Stromal cell of bone marrow (primary cell): ENCODE data around the gene METTL8.
"Not testable (repeated sequence)": the region's sequence is repeated elsewhere in the genome, so short reads cannot be mapped to it uniquely, and the experiment has no call there.

Experiments
- DNase-seq: peaks from one replicate; pipeline ENCODE4 v3.0.0-alpha.2; 2012; ENCODE audit warnings: low read depth

METTL8 gene

GRCh38 chr2:171345971-171346722 lies 87.6 kb downstream of the METTL8 start:
- DNase-seq: no peak

DNA sequence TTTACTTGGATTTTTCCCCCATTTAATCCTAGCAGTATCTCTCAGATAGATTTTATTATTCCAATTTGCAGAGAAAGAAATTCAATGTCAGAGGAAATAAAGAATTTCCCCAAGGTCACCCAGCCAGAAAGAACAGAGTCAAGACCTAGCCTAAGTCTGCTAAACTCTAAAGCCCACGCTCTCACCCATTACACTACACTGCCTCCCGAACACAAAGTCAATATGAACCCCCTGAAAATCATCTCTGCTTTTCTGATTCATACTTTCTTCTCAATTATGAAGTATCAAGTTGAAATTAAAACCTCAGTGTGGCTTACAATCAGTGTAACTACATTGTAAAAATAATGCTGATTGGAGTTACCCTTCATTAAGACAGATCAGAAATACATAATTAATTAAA lies 89.6 kb downstream of the METTL8 start:
- no peak for DNase-seq

- DNase-seq: no peak
These were observed 91.8 kb downstream of the METTL8 start for GRCh38 chr2:171342067-171342413.

DNA sequence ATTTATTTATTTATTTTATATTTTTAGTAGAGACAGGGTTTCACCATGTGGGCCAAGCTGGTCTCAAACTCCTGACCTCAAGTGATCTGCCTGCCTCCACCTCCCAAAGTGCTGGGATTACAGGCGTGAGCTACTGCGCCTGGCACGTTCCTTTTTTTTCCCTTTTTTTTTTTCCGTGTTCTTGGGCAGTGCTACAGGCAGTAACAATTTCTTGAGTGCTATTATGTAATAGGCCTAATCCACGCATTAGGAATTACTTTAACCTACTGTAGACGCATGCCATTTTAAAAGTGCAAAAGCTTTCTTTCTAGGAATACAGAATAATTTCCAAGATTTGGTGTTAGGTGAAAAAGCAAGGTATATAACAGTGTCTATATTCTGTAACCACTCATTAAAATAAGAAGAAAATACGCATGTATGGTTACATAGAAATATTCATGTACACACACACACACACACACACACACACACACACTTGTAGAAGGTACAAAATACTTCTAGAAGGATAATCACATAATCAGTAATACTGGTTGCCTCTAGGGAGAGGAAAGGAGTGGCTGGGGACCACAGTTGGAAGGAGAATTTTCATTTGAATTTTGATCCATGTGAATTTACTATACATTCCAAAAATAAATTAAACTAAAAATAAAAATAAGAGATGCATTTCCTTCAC lies 92.3 kb downstream of the METTL8 start:
- no peak for DNase-seq

- DNase-seq: no peak
These were observed 98.8 kb downstream of the METTL8 start for GRCh38 chr2:171334946-171335345.

- DNase-seq: no peak
These were observed 99.6 kb downstream of the METTL8 start for GRCh38 chr2:171334171-171334570.

- DNase-seq: no peak
These were observed 103.4 kb downstream of the METTL8 start for GRCh38 chr2:171330155-171330956.

GRCh38 chr2:171327043-171327496 lies 106.7 kb downstream of the METTL8 start:
- DNase-seq: no peak

DNA sequence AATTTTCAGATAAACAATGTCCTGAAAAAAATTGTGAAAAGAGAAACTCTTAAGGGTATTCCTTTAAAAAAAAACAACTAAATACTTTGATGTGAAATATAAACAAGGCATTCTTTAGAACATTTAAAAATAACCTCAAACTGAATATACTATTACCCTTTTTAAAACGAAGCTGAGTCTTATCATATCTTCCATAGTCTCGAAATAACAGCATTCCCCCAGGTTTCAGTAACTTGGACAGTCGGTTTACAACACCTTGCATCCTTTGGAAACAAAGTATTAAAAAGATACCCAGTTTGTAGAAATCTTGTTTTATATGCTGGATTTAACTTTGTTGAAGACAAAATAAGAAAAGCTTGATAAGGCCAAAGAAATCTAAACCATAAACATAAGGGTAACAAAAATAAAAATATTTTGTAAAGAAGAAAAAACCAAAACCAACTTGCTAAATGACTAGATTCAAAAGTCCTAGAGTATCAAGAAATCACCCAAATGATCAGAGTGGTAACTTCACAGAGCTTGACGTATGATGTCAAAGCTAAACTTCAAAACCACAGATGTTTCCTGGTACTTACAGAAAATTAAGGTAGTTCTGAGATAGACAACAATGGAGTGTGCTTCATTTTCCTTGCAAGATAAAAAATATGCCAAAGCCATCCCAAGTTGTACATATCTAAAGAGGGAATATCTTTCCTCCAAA lies 107.8 kb downstream of the METTL8 start:
- DNase-seq: no peak

DNA sequence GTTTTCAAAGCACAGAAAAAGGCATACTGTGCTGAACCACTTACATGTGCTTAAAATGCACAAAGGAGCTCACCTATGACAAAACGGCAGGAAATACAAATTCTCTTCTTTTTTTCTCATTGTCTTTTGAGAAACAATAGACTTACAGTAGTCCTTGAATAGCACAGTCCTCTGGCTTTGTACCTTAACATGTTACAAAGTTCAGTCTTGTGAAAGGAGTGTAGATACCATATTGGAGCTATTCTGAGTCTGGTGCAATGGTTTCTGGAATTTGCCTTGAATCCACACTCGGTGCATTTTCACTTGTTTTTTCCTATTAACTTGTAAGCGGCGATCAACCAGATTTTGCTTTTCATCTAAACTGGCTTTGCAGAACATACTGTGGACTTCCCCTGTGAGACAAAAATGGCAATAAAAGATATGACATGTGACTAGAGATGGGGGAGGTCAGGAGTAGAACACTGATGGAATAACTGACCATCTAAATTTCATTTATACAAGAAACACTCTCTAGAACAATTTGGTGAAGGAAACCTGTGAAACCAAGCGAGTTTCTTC lies 109.7 kb downstream of the METTL8 start:
- DNase-seq: no peak

- no peak for DNase-seq
These were observed 110.9 kb downstream of the METTL8 start for GRCh38 chr2:171322928-171323327.

DNA sequence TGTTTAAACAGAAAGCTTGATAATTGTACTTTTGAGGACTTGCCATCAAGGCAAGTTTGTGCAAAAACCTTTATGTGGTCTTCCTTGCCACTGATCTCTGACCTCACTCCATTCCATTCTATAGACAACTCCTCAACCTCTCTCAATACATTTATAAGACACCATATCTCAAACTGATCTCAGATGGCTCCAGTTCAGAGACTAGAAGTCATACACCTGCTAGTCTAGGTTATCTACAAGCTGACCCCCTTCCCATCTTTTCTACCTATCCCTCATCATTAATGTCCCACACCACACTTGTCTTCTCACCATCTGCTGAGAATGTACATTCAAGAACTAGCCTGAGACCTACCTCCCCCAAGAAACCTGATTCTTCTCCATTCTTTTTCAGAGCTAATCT lies 113.1 kb downstream of the METTL8 start:
- no peak for DNase-seq

GRCh38 chr2:171320208-171320621 lies 113.6 kb downstream of the METTL8 start:
- no peak for DNase-seq

GRCh38 chr2:171319164-171319810 lies 114.5 kb downstream of the METTL8 start:
- no peak for DNase-seq

DNA sequence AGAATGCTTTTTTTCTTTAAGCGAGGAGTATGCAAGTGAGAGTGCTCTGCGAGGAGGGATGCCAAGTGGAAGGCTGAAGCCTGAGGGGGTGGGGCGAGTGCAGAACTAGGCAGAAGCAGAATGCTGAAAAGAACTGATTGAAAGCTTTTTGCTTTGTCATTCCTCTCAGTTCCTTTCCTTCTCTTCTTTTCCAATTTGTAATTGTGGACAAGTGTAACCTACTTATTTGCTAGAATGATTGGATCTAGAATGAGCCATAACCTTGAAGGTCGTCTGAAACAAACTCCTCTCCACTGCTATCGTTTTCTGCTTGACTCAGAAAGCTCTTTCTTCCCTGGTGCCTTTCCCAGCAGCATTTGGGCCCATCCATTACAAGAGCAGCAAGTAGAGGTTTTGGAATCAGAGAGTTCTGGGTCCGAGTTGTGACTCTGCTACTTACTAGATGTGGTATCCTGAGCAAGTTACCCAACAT lies 115.3 kb downstream of the METTL8 start:
- no peak for DNase-seq

DNA sequence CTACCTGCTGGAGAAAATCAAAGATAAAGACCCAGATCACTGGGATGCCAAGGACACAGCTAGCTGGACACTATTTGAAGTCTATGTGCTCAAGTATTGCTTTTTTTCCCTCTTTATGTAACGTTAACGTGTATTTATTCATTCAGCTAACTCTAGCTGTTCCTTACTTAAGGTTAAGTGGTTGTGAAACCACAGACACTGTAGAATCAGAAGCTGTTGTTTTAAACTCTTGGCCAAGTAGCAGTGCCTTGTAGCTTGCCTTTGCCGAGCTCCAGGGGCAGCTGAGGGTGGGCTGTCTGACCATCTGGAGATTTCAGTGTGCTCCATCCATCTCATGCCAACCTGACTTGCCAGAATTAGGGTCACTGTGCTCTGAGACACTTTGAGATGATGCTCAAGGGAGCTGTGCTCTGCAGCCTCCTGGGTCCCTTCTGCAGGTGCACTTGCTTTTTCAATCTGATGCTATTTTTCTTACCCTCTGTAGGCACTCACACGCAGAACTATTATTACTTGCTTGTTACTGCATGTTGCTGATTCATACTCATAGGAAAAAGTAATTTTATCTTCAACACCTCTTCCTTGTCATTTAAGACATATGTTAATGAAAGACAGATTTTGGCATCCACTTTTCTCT lies 116.2 kb downstream of the METTL8 start:
- DNase-seq: no peak

GRCh38 chr2:171316755-171317337 lies 116.9 kb downstream of the METTL8 start:
- DNase-seq: no peak

DNA sequence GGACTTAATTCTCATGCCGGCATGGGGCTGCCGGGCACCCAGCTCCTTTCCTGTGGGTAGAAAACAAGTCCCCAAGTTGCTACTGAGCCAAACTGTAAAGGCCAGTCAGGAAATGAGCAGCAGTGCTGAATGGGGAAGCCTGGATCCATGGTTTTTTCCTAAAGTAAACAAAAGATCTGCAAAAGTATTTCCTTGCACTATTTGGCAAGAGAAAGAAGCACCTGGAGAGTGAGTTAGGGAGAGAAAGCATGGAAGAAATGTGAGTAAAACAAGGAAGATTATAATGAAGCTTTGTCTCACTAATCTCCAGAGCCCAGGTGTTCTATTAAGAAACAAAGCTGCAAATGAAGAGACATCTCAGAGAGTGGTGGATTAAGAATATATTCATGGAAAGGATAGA lies 117.6 kb downstream of the METTL8 start:
- DNase-seq: no peak

- no peak for DNase-seq
These were observed 118.0 kb downstream of the METTL8 start for GRCh38 chr2:171315781-171316180.

- DNase-seq: not testable (repeated sequence)
These were observed 121.6 kb downstream of the METTL8 start for GRCh38 chr2:171312182-171312581.
